NCI-H2029 treated with DMSO at 0.1 percent for 48 hours (cell line): Measurements from ENCODE around the gene TMEM31.
"Not testable (repeated sequence)": the region's sequence is repeated elsewhere in the genome, so short reads cannot be mapped to it uniquely, and the experiment has no call there.

Source experiments
- DNase-seq: peaks from one replicate; lab custom pipeline; 2025; lab: John Stamatoyannopoulos, UW

Gene TMEM31

GRCh38 chrX:103726477-103726876, 15.8 kb downstream of the TMEM31 start:
- no peak for DNase-seq

GRCh38 chrX:103727115-103727514, 16.4 kb downstream of the TMEM31 start:
- no peak for DNase-seq

DNA sequence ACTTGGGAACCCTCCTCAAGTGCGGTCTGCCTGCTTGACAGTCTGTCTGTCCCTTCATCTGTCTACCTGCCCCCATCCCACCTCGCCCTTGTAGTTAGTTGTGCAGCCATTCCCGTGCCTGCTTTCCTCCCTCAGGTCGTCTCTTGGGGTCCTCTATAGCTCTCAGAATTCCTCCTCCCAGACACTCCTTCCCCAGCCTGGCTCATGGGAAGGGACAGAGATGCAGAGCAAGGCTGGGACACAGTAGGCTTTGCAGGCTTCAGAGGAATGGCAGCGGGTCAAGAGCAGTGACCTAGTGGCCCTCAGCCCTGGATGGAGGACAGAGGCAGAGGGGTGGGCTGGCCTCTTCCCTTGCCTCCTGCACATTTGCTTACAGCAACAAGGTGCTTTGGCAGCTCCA, 18.3 kb downstream of the TMEM31 start:
- no peak for DNase-seq

GRCh38 chrX:103730147-103730795, 19.6 kb downstream of the TMEM31 start:
- DNase-seq, result no peak

GRCh38 chrX:103730796-103731493, 20.2 kb downstream of the TMEM31 start:
- no peak for DNase-seq

DNA sequence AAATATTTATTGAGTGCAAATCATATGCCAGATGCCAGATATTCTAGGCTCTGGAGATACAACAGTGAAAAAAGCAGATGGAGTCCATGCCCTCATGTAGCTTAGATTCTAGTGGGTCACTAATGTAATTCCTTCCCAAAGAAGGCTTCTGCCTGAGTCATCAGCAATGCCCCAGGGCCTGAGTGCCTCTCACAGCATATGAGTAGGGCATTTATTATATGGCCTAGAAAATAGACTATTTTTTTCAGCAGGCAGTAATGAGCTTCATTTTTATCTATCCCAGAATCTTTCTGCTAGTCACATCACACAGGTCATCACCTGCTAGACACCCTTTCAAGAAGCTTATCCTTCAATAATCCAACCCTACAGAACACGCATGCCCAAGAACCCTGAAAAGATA, 22.3 kb downstream of the TMEM31 start:
- no peak for DNase-seq

DNA sequence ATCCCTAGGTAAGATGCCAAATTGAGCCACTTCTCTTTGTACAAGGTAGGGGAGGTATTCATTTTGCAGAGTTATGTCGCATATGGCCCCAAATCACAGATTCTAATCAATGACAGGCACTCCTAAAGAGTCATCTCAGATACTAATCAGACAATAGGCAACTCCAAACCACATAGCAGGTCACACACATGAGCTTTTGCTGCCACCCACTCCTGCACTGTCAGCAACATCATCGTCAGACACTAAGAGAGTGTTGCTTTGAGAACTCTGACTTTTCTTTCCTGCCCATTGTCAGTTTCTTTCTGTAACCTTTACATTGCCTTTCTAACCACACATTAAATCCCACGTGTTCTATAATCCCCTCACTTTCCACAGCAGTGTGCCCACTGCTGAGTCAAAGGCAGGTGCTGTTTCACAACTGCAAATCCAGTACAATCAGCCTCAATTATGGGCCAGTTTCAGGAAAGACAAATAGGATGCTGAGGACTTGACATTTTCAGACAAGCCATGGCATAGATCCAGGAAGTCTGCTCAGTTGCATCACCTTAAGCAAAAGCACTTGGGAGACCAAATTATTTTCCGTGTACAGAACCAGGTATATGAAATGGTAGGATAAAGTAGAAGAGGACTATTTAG, 23.5 kb downstream of the TMEM31 start:
- no peak for DNase-seq

- no peak for DNase-seq
These were observed 27.0 kb downstream of the TMEM31 start for GRCh38 chrX:103737696-103738095.

- no peak for DNase-seq
These were observed 28.7 kb downstream of the TMEM31 start for GRCh38 chrX:103739421-103739820.

DNA sequence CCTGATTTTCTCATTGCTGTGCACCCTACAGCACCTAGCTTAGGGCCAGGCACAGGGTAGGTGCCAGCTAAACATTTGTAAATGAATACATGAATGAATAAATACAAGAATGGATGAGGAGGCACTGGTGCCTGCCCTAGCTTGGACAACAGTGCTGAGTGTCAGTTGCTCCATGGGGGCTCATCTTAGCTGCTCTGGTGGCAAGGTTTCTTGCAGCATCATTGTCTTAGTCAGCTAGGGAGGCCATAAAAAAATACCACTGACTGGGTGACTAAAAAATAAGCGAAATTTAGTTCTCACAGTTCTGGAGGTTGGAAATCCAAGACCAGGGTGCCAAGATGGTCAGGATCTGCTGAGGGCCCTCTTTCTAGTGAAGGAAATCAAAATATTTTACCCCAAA, 31.2 kb downstream of the TMEM31 start:
- DNase-seq, result no peak

- no peak for DNase-seq
These were observed 31.6 kb downstream of the TMEM31 start for GRCh38 chrX:103742339-103742738.

GRCh38 chrX:103747163-103747562, 36.5 kb downstream of the TMEM31 start:
- DNase-seq, result no peak

- no peak for DNase-seq
These were observed 43.7 kb downstream of the TMEM31 start for GRCh38 chrX:103754401-103754800.

DNA sequence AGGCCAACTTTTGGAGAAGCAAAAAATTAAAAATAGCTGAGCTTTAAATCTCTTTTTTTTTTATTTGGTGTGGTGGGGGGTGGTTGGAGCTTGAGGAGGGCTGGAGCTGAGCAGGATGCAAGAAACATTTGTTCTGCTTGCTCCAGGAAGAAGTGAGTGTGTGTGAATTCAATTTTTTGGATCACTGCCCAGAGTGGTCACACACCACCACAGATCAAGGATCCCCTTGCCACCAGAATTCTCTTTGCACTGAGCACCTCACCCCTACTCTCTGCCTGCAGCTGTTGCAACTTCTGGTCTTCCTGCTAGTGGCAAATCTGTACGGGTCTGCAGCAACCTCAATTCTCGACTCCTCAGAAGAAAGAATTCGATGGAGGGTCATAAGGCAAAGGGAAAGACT, 46.0 kb downstream of the TMEM31 start:
- no peak for DNase-seq

DNA sequence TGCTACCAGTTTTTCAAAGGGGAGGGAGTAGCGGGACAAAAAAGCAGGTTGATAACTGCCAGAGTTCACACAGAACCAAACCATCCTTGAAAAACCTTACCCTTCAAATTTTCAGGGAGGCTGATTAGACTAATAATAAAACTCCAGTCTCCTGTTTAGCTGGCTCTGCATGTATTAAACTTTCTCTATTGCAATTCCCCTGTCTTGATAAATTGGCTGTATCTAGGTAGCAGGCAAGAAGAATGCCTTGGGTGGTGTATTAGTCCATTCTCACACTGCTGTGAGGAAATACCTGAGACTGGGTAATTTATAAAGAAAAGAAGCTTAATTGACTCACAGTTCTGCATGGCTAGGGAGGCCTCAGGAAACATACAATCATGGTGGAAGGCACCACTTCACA, 47.8 kb downstream of the TMEM31 start:
- no peak for DNase-seq

- DNase-seq, result not testable (repeated sequence)
These were observed 52.8 kb downstream of the TMEM31 start for GRCh38 chrX:103763541-103763940.
